ENCODE data around the gene NOSTRIN.
A peak's percentile ranks its signal among the peaks of the same experiment; 100 is the strongest.

Gene NOSTRIN, protein sequence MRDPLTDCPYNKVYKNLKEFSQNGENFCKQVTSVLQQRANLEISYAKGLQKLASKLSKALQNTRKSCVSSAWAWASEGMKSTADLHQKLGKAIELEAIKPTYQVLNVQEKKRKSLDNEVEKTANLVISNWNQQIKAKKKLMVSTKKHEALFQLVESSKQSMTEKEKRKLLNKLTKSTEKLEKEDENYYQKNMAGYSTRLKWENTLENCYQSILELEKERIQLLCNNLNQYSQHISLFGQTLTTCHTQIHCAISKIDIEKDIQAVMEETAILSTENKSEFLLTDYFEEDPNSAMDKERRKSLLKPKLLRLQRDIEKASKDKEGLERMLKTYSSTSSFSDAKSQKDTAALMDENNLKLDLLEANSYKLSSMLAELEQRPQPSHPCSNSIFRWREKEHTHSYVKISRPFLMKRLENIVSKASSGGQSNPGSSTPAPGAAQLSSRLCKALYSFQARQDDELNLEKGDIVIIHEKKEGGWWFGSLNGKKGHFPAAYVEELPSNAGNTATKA

GRCh38 chr2:168801961-168802858 is at the start of gene NOSTRIN:
Gene NOSTRIN (plus strand): TSS chr2:168802637. CDS start chr2:168802647, 10 bp downstream.
- DNase-seq (ENCODE audit: low read depth, low spot score) = no peak
- H3K4me3 ChIP-seq (ENCODE audit: low read depth, low read length) = no peak within 1 kb of the TSS
- CTCF ChIA-PET = interaction anchor here (1.0 kb wide), 1 partner anchor 21 kb away, joined by 3 read pairs; no protein-coding TSS in a partner anchor
- POLR2A ChIA-PET = no interaction called here
- TF ChIP-seq, protein P1, sequence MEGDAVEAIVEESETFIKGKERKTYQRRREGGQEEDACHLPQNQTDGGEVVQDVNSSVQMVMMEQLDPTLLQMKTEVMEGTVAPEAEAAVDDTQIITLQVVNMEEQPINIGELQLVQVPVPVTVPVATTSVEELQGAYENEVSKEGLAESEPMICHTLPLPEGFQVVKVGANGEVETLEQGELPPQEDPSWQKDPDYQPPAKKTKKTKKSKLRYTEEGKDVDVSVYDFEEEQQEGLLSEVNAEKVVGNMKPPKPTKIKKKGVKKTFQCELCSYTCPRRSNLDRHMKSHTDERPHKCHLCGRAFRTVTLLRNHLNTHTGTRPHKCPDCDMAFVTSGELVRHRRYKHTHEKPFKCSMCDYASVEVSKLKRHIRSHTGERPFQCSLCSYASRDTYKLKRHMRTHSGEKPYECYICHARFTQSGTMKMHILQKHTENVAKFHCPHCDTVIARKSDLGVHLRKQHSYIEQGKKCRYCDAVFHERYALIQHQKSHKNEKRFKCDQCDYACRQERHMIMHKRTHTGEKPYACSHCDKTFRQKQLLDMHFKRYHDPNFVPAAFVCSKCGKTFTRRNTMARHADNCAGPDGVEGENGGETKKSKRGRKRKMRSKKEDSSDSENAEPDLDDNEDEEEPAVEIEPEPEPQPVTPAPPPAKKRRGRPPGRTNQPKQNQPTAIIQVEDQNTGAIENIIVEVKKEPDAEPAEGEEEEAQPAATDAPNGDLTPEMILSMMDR (IDR thresholded peaks at IDR 0.05; ENCODE audit: insufficient read depth, low read length, missing control alignments) = no peak

DNA sequence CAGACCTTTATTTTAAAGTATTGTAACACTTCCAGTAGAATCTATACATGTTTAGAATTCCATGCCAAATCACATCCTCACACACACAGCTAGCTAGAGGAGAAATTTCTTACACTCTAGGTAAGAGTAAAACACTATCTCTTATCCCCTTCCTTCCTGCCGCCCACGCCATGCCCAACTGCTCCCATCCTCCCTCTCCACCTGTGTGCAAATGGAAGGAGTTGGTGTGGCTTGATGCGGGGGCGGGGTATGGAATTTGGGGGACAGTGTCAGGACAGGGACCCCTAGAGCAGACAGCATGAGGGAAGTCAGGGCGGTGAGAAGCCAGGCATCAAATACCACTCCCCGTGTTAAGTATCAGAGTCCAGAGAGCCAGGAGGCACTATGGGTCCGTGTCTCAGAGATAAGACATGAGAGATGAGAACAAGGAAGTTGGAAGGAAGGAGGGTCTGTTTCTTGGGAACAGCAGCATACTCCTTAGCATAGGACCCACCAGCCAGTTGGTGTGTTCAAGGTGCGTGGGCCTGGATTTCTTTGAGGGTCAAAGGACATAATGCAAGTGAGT is 48.6 kb upstream of the NOSTRIN start:
- ChIA-PET POLR2A (no interaction called here), CTCF (interaction anchor here (1.0 to 1.4 kb wide), 3 partner anchors 12 to 407 kb away, joined by 3 to 5 read pairs (median 4); no protein-coding TSS in a partner anchor)
- H3K4me3 ChIP-seq (ENCODE audit: low read depth, low read length) = no peak overlapping the region
- TF ChIP-seq, protein P1 (IDR thresholded peaks at IDR 0.05; ENCODE audit: insufficient read depth, low read length, missing control alignments) = no peak
- no peak for DNase-seq (ENCODE audit: low read depth, low spot score)

- CTCF ChIA-PET = interaction anchor here (0.9 to 4.6 kb wide), 3 partner anchors 12 to 410 kb away, joined by 3 to 72 read pairs (median 8); no protein-coding TSS in a partner anchor
- POLR2A ChIA-PET = no interaction called here
- DNase-seq (ENCODE audit: low read depth, low spot score) = no peak
- TF ChIP-seq, protein P1 (IDR thresholded peaks at IDR 0.05; ENCODE audit: insufficient read depth, low read length, missing control alignments) = no peak
- H3K4me3 ChIP-seq (ENCODE audit: low read depth, low read length) = no peak overlapping the region
Observed at GRCh38 chr2:168757223-168757622, 45.2 kb upstream of the NOSTRIN start.

GRCh38 chr2:168758970-168759820 is 43.2 kb upstream of the NOSTRIN start:
- TF ChIP-seq, protein P1 (IDR thresholded peaks at IDR 0.05; ENCODE audit: insufficient read depth, low read length, missing control alignments) = peak; percentile 66
- CTCF ChIA-PET = interaction anchor here (0.8 to 4.6 kb wide), 9 partner anchors 9 to 412 kb away, joined by 3 to 72 read pairs (median 3); no protein-coding TSS in a partner anchor
- POLR2A ChIA-PET = no interaction called here
- peak; percentile 14 for DNase-seq (ENCODE audit: low read depth, low spot score)
- H3K4me3 ChIP-seq (ENCODE audit: low read depth, low read length) = no peak overlapping the region

DNA sequence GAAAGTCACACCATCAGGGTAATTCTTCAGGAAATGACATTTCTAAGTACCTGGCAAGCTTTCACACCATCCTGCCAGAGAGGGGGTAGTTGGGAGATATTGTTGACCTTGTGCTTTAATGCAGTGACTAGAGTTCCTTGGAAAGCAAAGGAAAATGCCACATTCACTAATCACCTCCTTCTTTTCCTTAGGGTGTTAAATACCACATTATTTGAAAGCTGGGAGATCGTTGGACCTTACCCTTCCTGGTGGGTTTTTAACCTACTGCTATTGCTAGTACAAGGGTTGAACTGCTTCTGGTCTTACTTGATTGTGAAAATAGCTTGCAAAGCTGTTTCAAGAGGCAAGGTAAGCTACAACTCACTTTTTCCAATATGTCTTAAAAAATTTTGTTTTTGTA is 37.0 kb upstream of the NOSTRIN start:
- no peak for DNase-seq (ENCODE audit: low read depth, low spot score)
- TF ChIP-seq, protein P1 (IDR thresholded peaks at IDR 0.05; ENCODE audit: insufficient read depth, low read length, missing control alignments) = no peak
- ChIA-PET CTCF (interaction anchor here (0.7 kb wide), 1 partner anchor 9 kb away, joined by 3 read pairs; no protein-coding TSS in a partner anchor), POLR2A (no interaction called here)
- no peak overlapping the region for H3K4me3 ChIP-seq (ENCODE audit: low read depth, low read length)
